ENCODE results near the gene RPL31.
"Not testable (repeated sequence)": the region's sequence is repeated elsewhere in the genome, so short reads cannot be mapped to it uniquely, and the experiment has no call there.

RPL31 gene

GRCh38 chr2:101026253-101026701 is 24.2 kb downstream of the RPL31 start:
- DNase-seq (ENCODE audit: low spot score), result no peak

GRCh38 chr2:101026923-101027469 is 24.9 kb downstream of the RPL31 start:
- DNase-seq (ENCODE audit: low spot score), result no peak

- DNase-seq (ENCODE audit: low spot score), result no peak
Measured at GRCh38 chr2:101027852-101028251, 25.8 kb downstream of the RPL31 start.

GRCh38 chr2:101030866-101031554 is 28.9 kb downstream of the RPL31 start:
- no peak for DNase-seq (ENCODE audit: low spot score)

- DNase-seq (ENCODE audit: low spot score), result no peak
Measured at GRCh38 chr2:101032084-101032776, 30.1 kb downstream of the RPL31 start.

- peak; percentile 60 for DNase-seq (ENCODE audit: low spot score)
Measured at GRCh38 chr2:101036562-101036961, 34.5 kb downstream of the RPL31 start.

- DNase-seq (ENCODE audit: low spot score), result no peak
Measured at GRCh38 chr2:101037161-101037755, 35.2 kb downstream of the RPL31 start.

GRCh38 chr2:101038455-101039255 is 36.6 kb downstream of the RPL31 start:
- DNase-seq (ENCODE audit: low spot score), result no peak

- no peak for DNase-seq (ENCODE audit: low spot score)
Measured at GRCh38 chr2:101040072-101040471, 38.0 kb downstream of the RPL31 start.

GRCh38 chr2:101040761-101041160 is 38.7 kb downstream of the RPL31 start:
- no peak for DNase-seq (ENCODE audit: low spot score)

- no peak for DNase-seq (ENCODE audit: low spot score)
Measured at GRCh38 chr2:101041413-101041812, 39.3 kb downstream of the RPL31 start.

- no peak for DNase-seq (ENCODE audit: low spot score)
Measured at GRCh38 chr2:101045330-101045729, 43.2 kb downstream of the RPL31 start.

- no peak for DNase-seq (ENCODE audit: low spot score)
Measured at GRCh38 chr2:101047075-101047766, 45.1 kb downstream of the RPL31 start.

GRCh38 chr2:101047774-101048173 is 45.7 kb downstream of the RPL31 start:
- peak; percentile 33 for DNase-seq (ENCODE audit: low spot score)

GRCh38 chr2:101048756-101049155 is 46.7 kb downstream of the RPL31 start:
- DNase-seq (ENCODE audit: low spot score), result no peak

GRCh38 chr2:101050886-101051285 is 48.8 kb downstream of the RPL31 start:
- DNase-seq (ENCODE audit: low spot score), result not testable (repeated sequence)

GRCh38 chr2:101052147-101052546 is 50.1 kb downstream of the RPL31 start:
- DNase-seq (ENCODE audit: low spot score), result no peak

GRCh38 chr2:101053117-101053516 is 51.0 kb downstream of the RPL31 start:
- no peak for DNase-seq (ENCODE audit: low spot score)

Data from AG08395 (cell line).